Airway epithelial cell (primary cell): ENCODE data around the gene SEMA6C. TPM values are rescaled to one million over a fixed set of nuclear protein-coding genes. Genes with fewer than 3 reads are reported as not detected.

Experiments used
- total RNA-seq: library from RNA; depleted of rRNA; stranded (reverse); fragments of >200 nt; gene quantifications from 2 replicates; pipeline ENCODE4 v1.2.3, GENCODE V29; 2015

SEMA6C gene
- total RNA-seq: 0.46 and 1.2 TPM in 2 replicates

GRCh38 chr1:151146412-151147131 is at the start of gene SEMA6C:
Gene SEMA6C (minus strand): TSS chr1:151146631. CDS start chr1:151142621, 4,010 bp downstream.

GRCh38 chr1:151189637-151190445 is 43.4 kb upstream of the SEMA6C start, which contains the start of gene VPS72:
Gene VPS72 (minus strand): TSS chr1:151190197. CDS start chr1:151190121, 76 bp downstream.

GRCh38 chr1:151175863-151176262 is 29.4 kb upstream of the SEMA6C start, which contains the start of gene TMOD4:
Gene TMOD4 (minus strand): TSS chr1:151175981. CDS start chr1:151174875, 1,106 bp downstream.

GRCh38 chr1:151165738-151166504 is 19.5 kb upstream of the SEMA6C start, which contains the start of the genes LYSMD1 and SCNM1:
Gene LYSMD1 (minus strand): TSS chr1:151165902. CDS start chr1:151165258, 644 bp downstream.
Gene SCNM1 (plus strand): TSS chr1:151166144. CDS start chr1:151166153, 9 bp downstream.

GRCh38 chr1:151156515-151156819 is 10.0 kb upstream of the SEMA6C start, which contains the start of gene TNFAIP8L2:
Gene TNFAIP8L2 (plus strand): TSS chr1:151156649. CDS start chr1:151158698, 2,049 bp downstream.

Other genes with a start within 250 kb of the SEMA6C start
- 19.0 and 23.6 TPM in 2 replicates for gene SETDB1, start 220.3 kb downstream of the SEMA6C start, total RNA-seq
- gene CERS2, start 171.8 kb downstream of the SEMA6C start, total RNA-seq: 53.4 and 84.1 TPM in 2 replicates
- 1.1 and 1.4 TPM in 2 replicates for gene ANXA9, start 164.3 kb downstream of the SEMA6C start, total RNA-seq
- gene MINDY1, start 139.7 kb downstream of the SEMA6C start, total RNA-seq: 10.5 and 18.4 TPM in 2 replicates
- gene PRUNE1, start 138.2 kb downstream of the SEMA6C start, total RNA-seq: 10.8 and 17.1 TPM in 2 replicates
- 27.9 and 30.5 TPM in 2 replicates for gene BNIPL, start 110.0 kb downstream of the SEMA6C start, total RNA-seq
- 0.84 and 1.1 TPM in 2 replicates for gene C1orf56, start 98.9 kb downstream of the SEMA6C start, total RNA-seq
- 105 and 116 TPM in 2 replicates for gene CDC42SE1, start 87.0 kb downstream of the SEMA6C start, total RNA-seq
- 17.5 and 20.9 TPM in 2 replicates for gene MLLT11, start 86.2 kb downstream of the SEMA6C start, total RNA-seq
- 4.3 and 6.0 TPM in 2 replicates for gene GABPB2, start 75.9 kb downstream of the SEMA6C start, total RNA-seq
- gene TNFAIP8L2, start 10.0 kb upstream of the SEMA6C start, total RNA-seq: not detected in 2 replicates
- gene LYSMD1, start 19.3 kb upstream of the SEMA6C start, total RNA-seq: 7.2 and 9.7 TPM in 2 replicates
- gene SCNM1, start 19.5 kb upstream of the SEMA6C start, total RNA-seq: 24.1 and 26.5 TPM in 2 replicates
- gene TMOD4, start 29.4 kb upstream of the SEMA6C start, total RNA-seq: not detected in 2 replicates
- gene VPS72, start 43.6 kb upstream of the SEMA6C start, total RNA-seq: 40.7 and 59.0 TPM in 2 replicates
- gene PIP5K1A, start 51.9 kb upstream of the SEMA6C start, total RNA-seq: 35.0 and 55.4 TPM in 2 replicates
- 149 and 155 TPM in 2 replicates for gene PSMD4, start 108.1 kb upstream of the SEMA6C start, total RNA-seq
- gene ZNF687, start 135.7 kb upstream of the SEMA6C start, total RNA-seq: 19.5 and 20.5 TPM in 2 replicates
- 31.4 and 43.4 TPM in 2 replicates for gene PI4KB, start 180.8 kb upstream of the SEMA6C start, total RNA-seq
- gene RFX5, start 200.6 kb upstream of the SEMA6C start, total RNA-seq: 34.1 and 40.9 TPM in 2 replicates
- gene SELENBP1, start 226.1 kb upstream of the SEMA6C start, total RNA-seq: 7.7 and 8.6 TPM in 2 replicates